Stimulated activated CD4-positive, alpha-beta T cell treated with anti-CD3 and anti-CD28 coated beads, Interleukin-15, amount 100 ng/mL, for 1 hour (primary cell): ENCODE data around the gene SLBP.

Experiments
- DNase-seq, 2 donors: peaks; one replicate each; pipeline ENCODE4 v3.0.0-alpha.2; 2020; ENCODE audit warnings: low read depth in 1 of 2, low spot score in 1 of 2

The SLBP gene

GRCh38 chr4:1712216-1713002 is at the start of gene SLBP:
Gene SLBP, minus strand, starts transcription at chr4:1712319. Its CDS starts 131 bp downstream, at chr4:1712188.
- DNase-seq = peak; percentile 96 to 98

- DNase-seq = no peak
These were observed 49.1 kb upstream of the SLBP start for GRCh38 chr4:1761130-1761689.

DNA sequence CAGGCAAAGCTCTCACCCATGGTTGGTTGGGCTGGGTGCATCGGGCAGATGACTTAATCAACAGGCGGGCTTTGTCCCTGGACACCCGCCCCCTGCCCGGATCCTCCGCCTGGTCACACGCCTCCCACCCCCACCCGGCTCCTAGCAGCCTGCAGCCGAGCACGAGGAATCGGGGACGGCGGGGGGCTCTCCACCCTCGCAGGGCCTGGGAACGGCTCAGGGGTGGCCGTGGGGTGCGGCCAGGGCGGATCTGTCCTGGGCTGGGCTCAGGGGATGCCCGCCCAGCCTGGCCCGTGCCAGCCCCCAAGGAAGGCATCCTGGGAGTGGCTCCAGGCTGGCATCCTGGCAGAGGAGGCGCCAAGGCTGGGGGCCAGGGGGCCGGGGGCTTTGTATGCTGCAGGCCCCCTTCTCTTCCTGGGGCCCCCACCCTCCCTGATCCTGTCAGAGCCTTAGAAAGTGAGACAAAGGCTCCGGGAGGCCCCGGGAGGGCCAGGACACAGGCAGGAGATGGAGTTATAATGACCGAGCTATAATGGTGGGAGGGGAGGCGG is 48.5 kb upstream of the SLBP start:
- no peak for DNase-seq

DNA sequence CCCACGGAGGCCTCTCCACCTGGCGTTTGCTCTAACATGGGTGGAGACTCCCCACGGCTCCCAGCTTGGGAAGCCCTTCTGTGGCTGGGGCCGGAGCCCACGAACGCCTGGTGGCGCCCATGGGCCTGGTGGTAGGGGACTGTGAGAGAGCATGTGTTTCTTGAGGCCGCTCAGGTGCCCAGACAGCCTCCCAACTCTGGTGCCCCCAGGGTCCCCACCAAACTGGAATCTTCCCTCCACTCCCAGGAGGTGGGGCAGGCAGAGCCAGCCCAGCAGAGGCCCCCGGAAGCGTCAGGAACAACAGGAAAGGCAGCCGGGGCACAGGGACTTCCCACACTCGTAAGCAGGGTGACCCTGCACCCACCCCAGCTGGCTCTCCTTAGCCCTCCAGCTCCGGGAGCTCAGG is 47.7 kb upstream of the SLBP start:
- DNase-seq = no peak

- DNase-seq = no peak
These were observed 47.2 kb upstream of the SLBP start for GRCh38 chr4:1759170-1759817.

DNA sequence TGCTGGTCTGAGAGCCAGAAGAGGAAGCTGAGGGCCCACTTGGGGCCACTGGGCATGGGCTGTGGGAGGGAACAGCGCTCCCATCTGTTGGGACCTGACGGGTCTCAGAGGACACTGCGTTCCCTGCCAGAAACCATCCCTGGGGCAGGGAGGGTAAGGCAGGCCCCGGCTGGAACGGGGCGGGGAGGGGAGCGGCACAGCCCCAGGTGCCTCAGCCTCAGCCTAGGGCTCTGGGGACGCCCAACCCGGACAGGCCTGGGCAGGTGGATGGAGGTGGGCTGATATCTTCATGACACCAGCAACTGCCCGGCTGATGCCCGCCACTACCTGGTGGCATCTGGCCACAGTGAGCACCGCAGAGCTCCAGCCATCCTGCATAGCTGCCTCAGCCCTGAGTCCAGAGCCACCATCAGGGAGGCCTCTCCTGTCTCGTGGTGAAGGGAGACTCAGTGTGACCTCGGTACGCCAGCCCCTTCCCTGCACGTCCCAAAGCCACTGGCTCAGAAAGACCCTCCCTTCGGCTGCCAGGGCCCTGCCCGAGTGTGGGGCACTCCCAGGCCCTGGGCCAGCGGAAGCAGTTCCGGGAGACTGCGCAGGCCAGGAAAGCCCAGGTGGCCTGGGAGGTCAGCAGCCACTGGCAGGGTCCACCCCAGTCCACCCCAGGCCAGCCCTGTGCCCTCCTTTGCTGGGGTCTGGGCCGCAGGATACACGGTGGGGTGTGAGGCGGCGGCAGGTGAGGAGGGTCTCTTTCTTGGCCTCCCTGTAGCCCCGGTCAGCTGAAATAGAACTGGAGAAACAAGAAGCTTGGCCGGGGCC is 46.4 kb upstream of the SLBP start:
- DNase-seq = no peak

- no peak for DNase-seq
These were observed 45.7 kb upstream of the SLBP start for GRCh38 chr4:1757836-1758235.

DNA sequence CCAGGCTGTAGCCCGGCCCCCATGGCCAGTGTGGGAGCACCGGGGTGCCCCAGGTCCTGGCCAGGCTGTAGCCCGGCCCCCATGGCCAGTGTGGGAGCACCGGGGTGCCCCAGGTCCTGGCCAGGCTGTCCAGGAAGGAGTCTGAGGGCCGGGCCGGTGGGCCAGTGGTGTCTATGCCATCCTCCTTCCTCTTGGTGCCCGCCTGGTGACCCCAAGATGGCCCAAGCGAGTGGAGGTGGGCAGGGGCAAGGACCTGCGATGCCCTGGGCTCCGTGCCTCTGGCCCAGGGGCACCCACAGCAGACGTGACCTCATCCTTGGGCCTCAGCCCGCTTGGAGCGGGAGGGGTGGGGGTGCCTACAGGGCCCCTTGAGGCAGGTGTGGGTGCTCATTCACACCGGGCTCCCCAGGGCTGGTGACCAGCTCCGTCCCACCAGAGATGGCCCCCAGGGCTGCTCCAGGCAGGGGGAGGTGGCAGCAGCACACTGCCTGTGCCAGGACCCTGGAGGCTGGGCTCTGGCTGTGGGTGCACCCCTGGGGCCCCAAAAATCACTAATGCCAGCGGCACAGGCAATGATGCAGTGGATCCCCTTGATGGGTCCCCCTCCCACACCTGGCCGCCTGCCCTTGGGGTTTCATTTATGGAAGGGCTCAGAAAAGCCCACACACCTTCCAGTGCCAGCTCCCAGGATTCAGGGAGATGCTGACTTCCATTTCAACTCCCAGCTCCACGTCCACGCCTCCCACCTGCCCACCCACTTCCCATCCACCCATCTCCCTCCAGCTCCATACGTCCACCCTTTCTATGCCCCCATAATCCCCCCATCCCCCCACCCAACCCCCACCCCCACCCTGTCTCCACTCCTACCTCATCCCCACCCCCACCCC is 45.0 kb upstream of the SLBP start:
- DNase-seq = no peak

- DNase-seq = no peak
These were observed 44.0 kb upstream of the SLBP start for GRCh38 chr4:1756079-1756478.

DNA sequence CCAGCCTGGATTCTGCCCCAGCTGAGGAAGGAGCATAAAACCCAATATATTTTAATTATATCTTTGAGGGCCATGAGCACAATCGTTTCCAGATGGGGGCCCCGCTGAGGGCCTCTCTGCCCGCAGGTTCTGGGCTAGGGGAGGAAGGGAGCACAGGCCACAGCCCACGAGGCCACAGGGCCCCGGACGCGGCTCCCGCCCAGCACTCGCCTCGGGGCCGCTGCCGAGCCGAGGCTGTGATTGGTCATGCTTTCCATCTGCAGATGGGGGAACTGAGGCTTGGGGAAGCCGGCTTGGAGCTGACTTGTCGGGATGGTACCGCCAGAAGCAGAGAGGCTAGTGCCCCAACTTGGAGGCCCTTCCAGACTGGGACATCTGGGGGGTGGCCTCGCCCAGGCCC is 43.2 kb upstream of the SLBP start:
- DNase-seq = no peak

DNA sequence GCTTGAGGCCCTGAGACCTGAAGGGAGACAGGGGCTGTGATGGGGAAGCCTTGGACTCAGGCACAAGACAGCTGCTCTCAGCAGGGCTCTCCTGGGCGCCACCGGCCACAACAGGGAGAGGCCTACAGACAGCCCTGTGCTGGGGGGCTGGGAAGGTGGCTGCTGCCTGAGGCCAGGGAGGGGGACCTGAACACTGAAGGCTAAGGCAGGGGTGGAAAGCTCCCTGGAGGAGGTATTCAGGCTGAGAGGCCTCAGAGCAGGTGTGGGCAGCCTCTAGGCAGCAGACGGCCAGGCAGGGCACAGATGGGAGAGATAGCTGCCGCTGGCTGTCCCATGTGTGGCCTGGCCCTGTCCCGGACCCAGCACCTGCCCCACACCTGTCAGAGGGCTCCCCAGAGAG is 42.2 kb upstream of the SLBP start:
- DNase-seq = no peak

GRCh38 chr4:1753697-1754311 is 41.7 kb upstream of the SLBP start:
- DNase-seq = no peak

DNA sequence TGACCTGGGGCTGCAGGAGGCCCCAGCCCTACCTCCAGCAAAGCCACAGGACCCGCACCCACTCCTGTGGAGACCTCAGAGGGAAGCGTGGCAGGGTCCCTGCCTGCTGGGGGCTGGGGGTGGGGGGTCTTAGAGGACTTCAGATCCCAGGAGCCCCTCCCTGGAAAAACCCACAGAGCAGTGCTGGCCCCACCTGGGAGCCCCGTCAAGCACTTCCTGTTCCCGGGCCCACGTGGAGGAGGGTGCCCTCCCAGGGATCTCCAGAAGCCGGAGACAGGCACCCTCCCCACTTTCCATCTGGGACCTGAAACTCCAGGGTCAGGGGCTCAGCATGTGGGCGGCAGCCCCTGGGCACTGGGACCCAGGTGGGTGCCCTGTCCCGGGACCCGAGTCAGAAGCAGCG is 41.2 kb upstream of the SLBP start:
- DNase-seq = no peak

DNA sequence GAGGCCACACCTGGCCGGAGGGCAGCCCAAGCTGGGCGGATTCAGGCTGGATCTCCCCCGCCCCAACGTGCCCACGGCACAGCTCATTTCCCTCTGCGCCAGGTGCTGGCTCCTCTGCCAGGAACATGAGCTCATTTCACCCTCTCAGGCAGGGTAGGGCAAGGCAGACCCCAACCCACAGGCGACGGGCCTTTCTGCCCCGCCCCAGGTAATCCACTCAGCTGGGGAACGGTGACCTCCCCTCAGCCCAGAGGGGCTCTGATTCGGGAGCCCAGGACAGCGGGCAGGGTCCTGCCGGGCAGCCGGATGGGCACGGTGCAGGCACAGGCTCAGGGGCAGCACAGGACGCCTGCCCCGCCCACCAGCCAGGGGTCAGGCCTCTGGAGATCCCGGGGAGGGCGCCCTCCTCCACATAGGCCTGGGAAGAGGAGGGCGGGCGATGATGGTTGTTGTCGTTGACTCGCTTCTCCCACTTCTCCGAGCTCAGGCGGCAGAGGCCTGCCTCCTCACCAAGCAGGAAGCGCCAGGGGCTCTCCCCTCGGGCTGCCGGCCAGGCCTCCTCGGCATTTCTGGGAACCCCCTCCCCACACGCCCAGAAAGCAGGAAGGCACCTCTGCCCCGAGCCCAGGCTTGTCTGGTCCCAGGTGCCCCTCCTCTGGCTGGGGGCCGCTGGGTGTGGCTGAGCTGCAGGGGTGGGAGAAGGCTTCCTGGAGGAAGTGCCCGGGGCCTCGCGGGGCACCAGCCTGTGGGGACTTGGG is 40.3 kb upstream of the SLBP start:
- no peak for DNase-seq

GRCh38 chr4:1751919-1752283 is 39.8 kb upstream of the SLBP start:
- DNase-seq = no peak

- DNase-seq = no peak
These were observed 39.2 kb upstream of the SLBP start for GRCh38 chr4:1751155-1751918.

DNA sequence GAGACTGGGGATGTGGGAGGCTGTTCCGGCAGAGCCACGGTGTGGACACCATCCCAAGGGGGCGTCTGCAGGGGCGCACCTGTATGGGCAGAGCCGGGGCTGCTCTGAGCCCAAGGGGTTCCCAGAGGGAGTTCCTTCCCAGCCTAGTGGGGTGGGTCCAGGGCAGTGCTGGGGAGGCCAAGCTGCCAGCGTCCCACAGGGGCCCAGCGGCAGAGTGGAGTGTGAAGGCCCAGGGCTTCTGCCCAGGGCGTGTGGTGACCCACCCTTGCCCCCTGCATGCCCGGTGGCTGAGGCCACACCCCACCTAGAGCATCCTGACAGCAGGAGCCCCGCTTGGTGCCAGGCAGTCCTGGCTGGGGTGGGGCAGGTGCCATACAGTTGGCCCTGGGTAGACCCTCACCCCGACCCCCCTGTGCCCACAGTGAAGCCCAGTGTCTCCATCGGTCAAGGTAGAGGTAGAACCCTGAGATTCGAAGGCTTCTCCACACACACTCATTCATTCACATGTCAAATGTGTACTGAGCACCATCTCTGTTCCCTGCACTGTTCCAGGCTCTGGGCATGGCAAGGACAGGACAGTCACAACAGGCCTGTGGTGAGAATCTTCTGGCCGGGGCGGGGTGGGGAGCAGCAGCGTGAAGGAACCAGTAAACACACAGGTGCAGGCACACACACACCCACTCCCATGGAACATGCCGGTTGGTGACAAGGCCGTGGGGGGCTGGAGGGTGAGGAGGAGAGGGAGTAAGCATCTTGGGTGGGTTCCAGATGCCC is 38.4 kb upstream of the SLBP start:
- no peak for DNase-seq

DNA sequence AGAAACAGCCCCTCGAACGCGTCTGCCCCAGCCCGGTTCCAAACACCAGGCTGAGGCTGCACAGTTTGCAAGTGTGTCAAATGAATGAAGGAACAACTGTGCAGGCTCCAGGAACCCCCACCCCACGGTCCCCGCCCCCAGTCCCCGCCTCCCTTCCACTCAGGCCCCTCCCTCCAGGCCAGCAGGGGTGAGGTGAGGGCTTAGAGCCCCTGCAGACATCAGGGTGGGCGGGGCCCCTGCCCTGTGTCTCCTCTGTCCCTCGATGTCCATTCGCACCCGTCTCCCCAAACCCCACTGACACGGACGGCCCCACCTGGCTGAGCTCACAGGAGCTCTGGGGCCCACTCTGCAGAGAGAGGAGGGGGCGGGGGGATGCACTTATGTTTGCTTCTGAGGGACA is 37.7 kb upstream of the SLBP start:
- DNase-seq = no peak
